ENCODE data around the gene DIP2C.
"Not testable (repeated sequence)": the region's sequence is repeated elsewhere in the genome, so short reads cannot be mapped to it uniquely, and the experiment has no call there.

The DIP2C gene

GRCh38 chr10:640673-641045, 48.8 kb downstream of the DIP2C start:
- DNase-seq (ENCODE audit: low read depth), result no peak

- DNase-seq (ENCODE audit: low read depth), result no peak
These were observed 49.5 kb downstream of the DIP2C start for GRCh38 chr10:639751-640672.

- no peak for DNase-seq (ENCODE audit: low read depth)
These were observed 50.3 kb downstream of the DIP2C start for GRCh38 chr10:639001-639750.

- DNase-seq (ENCODE audit: low read depth), result no peak
These were observed 51.7 kb downstream of the DIP2C start for GRCh38 chr10:637771-638195.

GRCh38 chr10:637221-637620, 52.2 kb downstream of the DIP2C start:
- no peak for DNase-seq (ENCODE audit: low read depth)

GRCh38 chr10:636769-637168, 52.7 kb downstream of the DIP2C start:
- no peak for DNase-seq (ENCODE audit: low read depth)

GRCh38 chr10:636016-636730, 53.3 kb downstream of the DIP2C start:
- no peak for DNase-seq (ENCODE audit: low read depth)

GRCh38 chr10:635088-635861, 54.2 kb downstream of the DIP2C start:
- no peak for DNase-seq (ENCODE audit: low read depth)

GRCh38 chr10:634256-634655, 55.2 kb downstream of the DIP2C start:
- no peak for DNase-seq (ENCODE audit: low read depth)

GRCh38 chr10:633279-634245, 55.9 kb downstream of the DIP2C start:
- no peak for DNase-seq (ENCODE audit: low read depth)

GRCh38 chr10:632807-633177, 56.7 kb downstream of the DIP2C start:
- not testable (repeated sequence) for DNase-seq (ENCODE audit: low read depth)

GRCh38 chr10:632155-632806, 57.2 kb downstream of the DIP2C start:
- not testable (repeated sequence) for DNase-seq (ENCODE audit: low read depth)

GRCh38 chr10:631266-631665, 58.2 kb downstream of the DIP2C start:
- DNase-seq (ENCODE audit: low read depth), result no peak

- DNase-seq (ENCODE audit: low read depth), result no peak
These were observed 58.8 kb downstream of the DIP2C start for GRCh38 chr10:630581-631073.

GRCh38 chr10:629186-629998, 60.1 kb downstream of the DIP2C start:
- no peak for DNase-seq (ENCODE audit: low read depth)

GRCh38 chr10:628386-629045, 61.0 kb downstream of the DIP2C start:
- DNase-seq (ENCODE audit: low read depth), result no peak

GRCh38 chr10:627032-627992, 62.2 kb downstream of the DIP2C start:
- no peak for DNase-seq (ENCODE audit: low read depth)
